Forelimb muscle (tissue), 1 donor: Measurements from ENCODE around the gene FAM216A. TPM values are rescaled to one million over a fixed set of nuclear protein-coding genes. Genes with fewer than 3 reads are reported as not detected.

ENCODE experiments used
- DNase-seq: peaks from one replicate; pipeline ENCODE4 v3.0.0-alpha.2; 2013; ENCODE audit warnings: low read depth
- polyA plus RNA-seq: library from polyadenylated mRNA; unstranded; fragments of 120-200 nt; gene quantifications from one replicate; pipeline ENCODE4 v1.2.1, GENCODE V29; 2013; ENCODE audit not compliant: insufficient read length

FAM216A gene
- polyA plus RNA-seq, 1 donor = 15.1 TPM

GRCh38 chr12:110538869-110539622 lies 70.4 kb downstream of the FAM216A start:
- DNase-seq = no peak

Other genes with a start within 250 kb of the FAM216A start
- gene ATP2A2, start 187.6 kb upstream of the FAM216A start, polyA plus RNA-seq = 635 TPM
- gene ANAPC7, start 65.1 kb upstream of the FAM216A start, polyA plus RNA-seq = 62.4 TPM
- 120 TPM for gene ARPC3, start 18.5 kb upstream of the FAM216A start, polyA plus RNA-seq
- 22.3 TPM for gene GPN3, start 588 bp upstream of the FAM216A start, polyA plus RNA-seq
- 129 TPM for gene VPS29, start 33.3 kb downstream of the FAM216A start, polyA plus RNA-seq
- gene RAD9B, start 33.5 kb downstream of the FAM216A start, polyA plus RNA-seq = 4.4 TPM
- 10.6 TPM for gene PPTC7, start 114.5 kb downstream of the FAM216A start, polyA plus RNA-seq
- 19.9 TPM for gene TCTN1, start 145.3 kb downstream of the FAM216A start, polyA plus RNA-seq
- 4.7 TPM for gene HVCN1, start 220.3 kb downstream of the FAM216A start, polyA plus RNA-seq